Adrenal gland (tissue), 12 donors: ENCODE measurements around the gene TIMM8A. TPM values are rescaled to one million over a fixed set of nuclear protein-coding genes. Genes with fewer than 3 reads are reported as not detected.

Experiments used
- DNase-seq, 7 donors: peaks; one replicate each; pipeline ENCODE4 v3.0.0-alpha.2; 2019 to 2020
- H3K27ac ChIP-seq, 5 donors: fragments of 200-600 bp; sonication (generic) in 4 of 5; 1 replicate in 3 of 5; 2 replicates in 2 of 5; pipeline versions ENCODE4 v1.5.1 to v1.8.0; 2016 to 2020; ENCODE audit warnings: mild to moderate bottlenecking in 1 of 5
- H3K27me3 ChIP-seq: fragments of 200-600 bp; 2 replicates; pipeline ENCODE4 v1.8.0; 2021
- H3K36me3 ChIP-seq, 2 donors: fragments of 200-600 bp; replicated peaks in 1 of 2; 1 replicate in 1 of 2; 2 replicates in 1 of 2; pipeline versions ENCODE4 v1.5.1 to v1.8.0; 2018 to 2022
- H3K4me1 ChIP-seq, 2 donors: fragments of 200-600 bp; replicated peaks in 1 of 2; 1 replicate in 1 of 2; 2 replicates in 1 of 2; pipeline versions ENCODE4 v1.5.1 to v1.8.0; 2018 to 2021
- H3K4me3 ChIP-seq, 4 donors: fragments of 200-600 bp; sonication (generic) in 3 of 4; one replicate each; pipeline ENCODE4 v1.5.1; 2016 to 2018
- H3K9me3 ChIP-seq, 3 donors: fragments of 200-600 bp; sonication (generic) in 1 of 3; replicated peaks in 1 of 3; 1 replicate in 2 of 3; 2 replicates in 1 of 3; pipeline versions ENCODE4 v1.5.1 to v1.8.0; 2016 to 2021
- CTCF ChIP-seq, 6 experiments: fragments of 450-650 bp in 4 of 6; fragments of 200-600 bp in 2 of 6; sonication (generic) in 1 of 6; IDR thresholded peaks; 1 replicate in 5 of 6; 2 replicates in 1 of 6; pipeline versions ENCODE4 v1.5.1 to v1.8.0; 2016 to 2021; ENCODE audit warnings: antibody characterized with exemption in 6 of 6, mild to moderate bottlenecking in 2 of 6, moderate library complexity in 1 of 6
- POLR2A ChIP-seq, 2 donors: fragments of 450-650 bp; IDR thresholded peaks; one replicate each; pipeline ENCODE4 v1.6.1; 2017; ENCODE audit warnings: antibody characterized with exemption in 2 of 2, mild to moderate bottlenecking in 2 of 2, moderate library complexity in 1 of 2
- WGBS, 4 donors: extraction: QIAGEN DNeasy Blood & Tissue Kit in 2 of 4; methylation state at CpG; one replicate each; pipeline versions ENCODE4 v1.1.5 to v1.1.7; 2013 to 2017; 5-methylcytosine and 5-hydroxymethylcytosine counted together
- intact Hi-C, 2 donors: fragments of 100-400 bp; cut with DNase I; formaldehyde crosslinking; loops; one replicate each; pipeline versions ENCODE4 v1.14.1 to v1.15.0; 2022 to 2023
- polyA plus RNA-seq, 3 donors: library from polyadenylated mRNA; stranded (reverse); fragments of 200-250 nt in 2 of 3; fragments of 350-450 nt in 1 of 3; fragmentation: Illumina TruSeq in 1 of 3; extraction: RNeasy Lipid Tissue Mini Kit (QIAGEN cat#74804) in 1 of 3; gene quantifications; one replicate each; pipeline ENCODE4 v1.2.3, GENCODE V29; 2013 to 2014
- total RNA-seq, 9 donors: library from RNA; depleted of rRNA in 4 of 9; stranded (reverse); fragments of >200 nt in 4 of 9; fragments of 120-200 nt in 1 of 9; fragmentation: NEBNext Ultra II Directional in 1 of 9; extraction: Animal tissue kit (Norgen Biotek cat#: 25700) in 1 of 9; gene quantifications; one replicate each; pipeline versions ENCODE4 v1.1.0 to v1.2.4, GENCODE V29; 2013 to 2023
- donor health status: healthy with polysubstance abuse.
- donor health status: Bipolar disorder and iron deficiency.
- donor health status: DM: yes; HTN: yes; CAD: no.
- donor health status: DM: no; HTN: no; CAD: no.
- donor health status: DM: no; HTN: no; CAD: no.
- donor health status: DM: yes; HTN: yes; CAD: no.

Gene TIMM8A
- total and polyA plus RNA-seq, 12 donors, result 1.5 to 14.9 (median 6.8) TPM

- no peaks in the 10 kb centered on the region for H3K4me1 ChIP-seq
- peaks cover 27% of the 10 kb centered on the region for H3K27me3 ChIP-seq
- intact Hi-C loops, result no loop called here
- H3K9me3 ChIP-seq, result no peaks in the 10 kb centered on the region
- no peak overlapping the region for H3K27ac ChIP-seq
- H3K4me3 ChIP-seq, result no peak overlapping the region
- H3K36me3 ChIP-seq, result no peaks in the 10 kb centered on the region
- TF ChIP-seq POLR2A (IDR thresholded peaks at IDR 0.05) (no peak), CTCF (IDR thresholded peaks at IDR 0.05) (no peak)
- no peak for DNase-seq
These were observed 20.3 kb upstream of the TIMM8A start for GRCh38 chrX:101368800-101369199.

GRCh38 chrX:101365301-101365795, 16.8 kb upstream of the TIMM8A start:
- no peaks in the 10 kb centered on the region for H3K9me3 ChIP-seq
- no peaks in the 10 kb centered on the region for H3K4me1 ChIP-seq
- peaks cover 18% of the 10 kb centered on the region for H3K27me3 ChIP-seq
- H3K36me3 ChIP-seq, result no peaks in the 10 kb centered on the region
- TF ChIP-seq CTCF (IDR thresholded peaks at IDR 0.05) (no peak), POLR2A (IDR thresholded peaks at IDR 0.05) (no peak)
- intact Hi-C loops, result no loop called here
- 80 to 89% (median 85%) methylated on average over 1 of the region's 1 CpG for WGBS, 4 donors
- no peak overlapping the region for H3K4me3 ChIP-seq
- no peak overlapping the region for H3K27ac ChIP-seq
- no peak for DNase-seq

GRCh38 chrX:101362757-101363156, 14.2 kb upstream of the TIMM8A start:
- no peaks in the 10 kb centered on the region for H3K36me3 ChIP-seq
- no peak for DNase-seq
- TF ChIP-seq POLR2A (IDR thresholded peaks at IDR 0.05) (no peak), CTCF (IDR thresholded peaks at IDR 0.05) (no peak)
- H3K4me3 ChIP-seq, result no peak overlapping the region
- H3K27ac ChIP-seq, result no peak overlapping the region
- intact Hi-C loops, result no loop called here
- peaks cover 3% of the 10 kb centered on the region for H3K27me3 ChIP-seq
- no peaks in the 10 kb centered on the region for H3K9me3 ChIP-seq
- H3K4me1 ChIP-seq, result no peaks in the 10 kb centered on the region

- Histone ChIP-seq H3K9me3 (no peaks in the 10 kb centered on the region), H3K4me1 (no peaks in the 10 kb centered on the region), H3K27me3 (peaks cover 3% of the 10 kb centered on the region), H3K4me3 (no peak overlapping the region), H3K36me3 (no peaks in the 10 kb centered on the region), H3K27ac (no peak overlapping the region)
- WGBS, 4 donors, result 67 to 75% (median 73%) methylated on average over 3 of the region's 3 CpGs
- no peak for TF ChIP-seq CTCF (IDR thresholded peaks at IDR 0.05)
- TF ChIP-seq POLR2A (IDR thresholded peaks at IDR 0.05), result no peak
- intact Hi-C loops, result no loop called here
- DNase-seq, result no peak
These were observed 13.6 kb upstream of the TIMM8A start for GRCh38 chrX:101362116-101362515.
